PC-9 (cell line): ENCODE results near the gene UTS2R.

ENCODE experiments used
- CTCF ChIP-seq: fragments of 200-600 bp; sonication (generic); conservative IDR thresholded peaks from 2 replicates; pipeline ENCODE4 v1.6.1; 2017; ENCODE audit warnings: mixed run types, antibody characterized with exemption, mild to moderate bottlenecking, moderate library complexity
- EZH2 ChIP-seq: fragments of 200-600 bp; sonication (generic); IDR thresholded peaks from 2 replicates; pipeline ENCODE4 v1.8.0; 2017; ENCODE audit warnings: antibody characterized with exemption, low read depth

- TF ChIP-seq CTCF (no peak), EZH2 (no peak)
Measured at GRCh38 chr17:82324566-82325285, 46.8 kb upstream of the UTS2R start.
